Keratinocyte (primary cell): ENCODE measurements around the gene MAPK1. TPM values are rescaled to one million over a fixed set of nuclear protein-coding genes. Genes with fewer than 3 reads are reported as not detected.

Experiments used
- DNase-seq: peaks from one replicate; pipeline ENCODE4 v3.0.0-alpha.2; 2011; ENCODE audit warnings: low read depth, missing footprints, low spot score
- FAIRE-seq: peaks from 2 replicates; lab custom pipeline; 2011; peaks lifted over from hg19 to GRCh38; lab: Jason Lieb, UNC
- H2AFZ ChIP-seq: 2 replicates; pipeline ENCODE4 v1.6.0; 2012; ENCODE audit warnings: low read length, control low read depth, inconsistent platforms; ENCODE audit not compliant: control insufficient read depth
- H3K27ac ChIP-seq: 2 replicates; pipeline ENCODE4 v1.5.1; 2011; ENCODE audit warnings: low read length; ENCODE audit not compliant: control insufficient read depth, insufficient read depth
- H3K27me3 ChIP-seq: 3 replicates; pipeline ENCODE4 v1.6.0; 2011; ENCODE audit warnings: low read length; ENCODE audit not compliant: control insufficient read depth, insufficient read depth; ENCODE audit errors: extremely low read depth
- H3K36me3 ChIP-seq, 2 experiments: 2 replicates in 1 of 2; 3 replicates in 1 of 2; pipeline ENCODE4 v1.5.1; 2011; ENCODE audit warnings: low read length in 2 of 2, mild to moderate bottlenecking in 1 of 2; ENCODE audit not compliant: control insufficient read depth in 2 of 2, insufficient read depth in 2 of 2; ENCODE audit errors: extremely low read depth in 1 of 2
- H3K4me1 ChIP-seq: 3 replicates; pipeline ENCODE4 v1.5.1; 2011; ENCODE audit warnings: low read length; ENCODE audit not compliant: control insufficient read depth, insufficient read depth; ENCODE audit errors: extremely low read depth
- H3K4me2 ChIP-seq: 3 replicates; pipeline ENCODE4 v1.6.0; 2011; ENCODE audit warnings: low read depth, low read length; ENCODE audit not compliant: control insufficient read depth, insufficient read depth; ENCODE audit errors: extremely low read depth
- H3K4me3 ChIP-seq, 3 experiments: fragments of 200-600 bp in 1 of 3; sonication (generic) in 1 of 3; 2 replicates in 2 of 3; 3 replicates in 1 of 3; pipeline ENCODE4 v1.5.1; 2011 to 2016; ENCODE audit warnings: low read length in 3 of 3, mild to moderate bottlenecking in 3 of 3, control low read depth in 2 of 3, inconsistent platforms in 1 of 3, low read depth in 1 of 3, mixed read lengths in 1 of 3, mixed run types in 1 of 3, moderate library complexity in 1 of 3; ENCODE audit not compliant: control insufficient read depth in 2 of 3, insufficient read depth in 2 of 3; ENCODE audit errors: extremely low read depth in 1 of 3
- H3K79me2 ChIP-seq: 2 replicates; pipeline ENCODE4 v1.6.0; 2012; ENCODE audit warnings: low read length; ENCODE audit not compliant: control insufficient read depth, insufficient read depth
- H3K9ac ChIP-seq: 3 replicates; pipeline ENCODE4 v1.6.0; 2011; ENCODE audit warnings: low read length; ENCODE audit not compliant: control insufficient read depth, insufficient read depth; ENCODE audit errors: extremely low read depth
- H3K9me1 ChIP-seq: 3 replicates; pipeline ENCODE4 v1.6.0; 2011; ENCODE audit warnings: low read length; ENCODE audit not compliant: control insufficient read depth, insufficient read depth; ENCODE audit errors: extremely low read depth
- H3K9me3 ChIP-seq: 2 replicates; pipeline ENCODE4 v1.5.1; 2012; ENCODE audit warnings: low read depth, low read length; ENCODE audit not compliant: control insufficient read depth
- H4K20me1 ChIP-seq: 3 replicates; pipeline ENCODE4 v1.6.0; 2011; ENCODE audit warnings: low read length; ENCODE audit not compliant: control insufficient read depth, insufficient read depth; ENCODE audit errors: extremely low read depth
- CTCF ChIP-seq, 3 experiments: IDR thresholded peaks in 1 of 3; conservative IDR thresholded peaks in 1 of 3; optimal IDR thresholded peaks in 1 of 3; 2 replicates in 2 of 3; 3 replicates in 1 of 3; pipeline versions ENCODE3 to v1.5.1; 2011; ENCODE audit warnings: low read length in 3 of 3, mild to moderate bottlenecking in 3 of 3, moderate library complexity in 2 of 3, control low read depth in 1 of 3, inconsistent platforms in 1 of 3; ENCODE audit not compliant: insufficient read depth in 2 of 3; ENCODE audit errors: extremely low read depth in 1 of 3
- EZH2 ChIP-seq: IDR thresholded peaks from one replicate; pipeline ENCODE4 v1.6.1; 2012; ENCODE audit warnings: inconsistent platforms, mild to moderate bottlenecking, low read length, moderate library complexity
- dilution Hi-C: fragments of 300-500 bp; cut with MboI; formaldehyde crosslinking; loops from one replicate; pipeline ENCODE4 v1.7.0; 2020; ENCODE audit warnings: low sequenced_read_pairs; ENCODE audit not compliant: extremely low pct_ligation_motif_present
- polyA plus RNA-seq, 5 experiments: library from polyadenylated mRNA; depleted of rRNA in 3 of 5; stranded (reverse) in 3 of 5; stranded (forward) in 1 of 5; unstranded in 1 of 5; fragments of >200 nt; gene quantifications; 1 replicate in 1 of 5; 2 replicates in 3 of 5; 3 replicates in 1 of 5; pipeline versions ENCODE4 v1.2.1 to v1.2.3, GENCODE V29; 2011 to 2012; ENCODE audit warnings: missing spikeins in 2 of 5, low read depth in 1 of 5, low replicate concordance in 1 of 5

MAPK1 gene
- polyA plus RNA-seq, 1 donor (not counting 4 experiments of a cell fraction or from before 2014, with no cell fraction given), result 136 TPM

GRCh38 chr22:21761994-21762680 is 105.3 kb downstream of the MAPK1 start:
- dilution Hi-C loops, result no loop called here
- Histone ChIP-seq H3K9ac (no peak overlapping the region), H3K4me1 (peaks cover 10% of the 10 kb centered on the region), H3K27me3 (no peaks in the 10 kb centered on the region), H3K4me3 (no peak overlapping the region), H4K20me1 (no peaks in the 10 kb centered on the region), H3K36me3 (peaks cover 27% of the 10 kb centered on the region in 2 experiments), H3K9me1 (no peaks in the 10 kb centered on the region), H3K4me2 (no peak overlapping the region), H2AFZ (no peak overlapping the region), H3K79me2 (no peaks in the 10 kb centered on the region), H3K27ac (no peak overlapping the region), H3K9me3 (no peaks in the 10 kb centered on the region)
- DNase-seq (no peak), FAIRE-seq (no peak)
- no peak for TF ChIP-seq CTCF (optimal IDR thresholded peaks at IDR 0.05 in 1 of 3, IDR thresholded peaks at IDR 0.05 in 1 of 3, conservative IDR thresholded peaks at IDR 0.05 in 1 of 3; ENCODE audit: extremely low read depth in 1 of 3, insufficient read depth in 2 of 3, low read length in 3 of 3)
- TF ChIP-seq EZH2, result no peak

GRCh38 chr22:21761086-21761485 is 106.4 kb downstream of the MAPK1 start:
- H3K4me3 ChIP-seq, result no peak overlapping the region
- no peak overlapping the region for H3K4me2 ChIP-seq
- TF ChIP-seq EZH2 (no peak), CTCF (optimal IDR thresholded peaks at IDR 0.05 in 1 of 3, IDR thresholded peaks at IDR 0.05 in 1 of 3, conservative IDR thresholded peaks at IDR 0.05 in 1 of 3; ENCODE audit: extremely low read depth in 1 of 3, insufficient read depth in 2 of 3, low read length in 3 of 3) (no peak)
- no peaks in the 10 kb centered on the region for H3K79me2 ChIP-seq
- no peaks in the 10 kb centered on the region for H3K27me3 ChIP-seq
- no peak overlapping the region for H3K9ac ChIP-seq
- peaks cover 23 to 25% of the 10 kb centered on the region in 2 experiments for H3K36me3 ChIP-seq
- no peaks in the 10 kb centered on the region for H3K9me3 ChIP-seq
- no peaks in the 10 kb centered on the region for H4K20me1 ChIP-seq
- H3K4me1 ChIP-seq, result peaks cover 11% of the 10 kb centered on the region
- no peak overlapping the region for H3K27ac ChIP-seq
- FAIRE-seq (no peak), DNase-seq (no peak)
- no peak overlapping the region for H2AFZ ChIP-seq
- no peaks in the 10 kb centered on the region for H3K9me1 ChIP-seq
- dilution Hi-C loops, result no loop called here
